Fibroblast of lung (primary cell): ENCODE data around the gene SYNJ2.

Experiments used
- CTCF ChIP-seq, 2 donors: IDR thresholded peaks in 1 of 2; conservative IDR thresholded peaks in 1 of 2; 1 replicate in 1 of 2; 2 replicates in 1 of 2; pipeline ENCODE4 v1.5.1; 2011 to 2012; ENCODE audit warnings: low read length in 2 of 2, control low read depth in 1 of 2, inconsistent platforms in 1 of 2, low read depth in 1 of 2, mild to moderate bottlenecking in 1 of 2
- EZH2 ChIP-seq: IDR thresholded peaks from 2 replicates; pipeline ENCODE4 v1.5.1; 2012; ENCODE audit warnings: low read length, control low read depth, mild to moderate bottlenecking; ENCODE audit errors: missing control alignments

- TF ChIP-seq CTCF (conservative IDR thresholded peaks at IDR 0.05 in 1 of 2, IDR thresholded peaks at IDR 0.05 in 1 of 2; ENCODE audit: low read depth in 1 of 2, low read length in 2 of 2) (no peak), EZH2 (no peak)
Measured at GRCh38 chr6:158109748-158110147, 128.1 kb downstream of the SYNJ2 start.
